Measurements from ENCODE around the gene ISOC2. TPM values are rescaled to one million over a fixed set of nuclear protein-coding genes. Genes with fewer than 3 reads are reported as not detected.
A peak's percentile ranks its signal among the peaks of the same experiment; 100 is the strongest.

The ISOC2 gene
- total RNA-seq, 1 donor from 2014 or later: 39.8 TPM

DNA sequence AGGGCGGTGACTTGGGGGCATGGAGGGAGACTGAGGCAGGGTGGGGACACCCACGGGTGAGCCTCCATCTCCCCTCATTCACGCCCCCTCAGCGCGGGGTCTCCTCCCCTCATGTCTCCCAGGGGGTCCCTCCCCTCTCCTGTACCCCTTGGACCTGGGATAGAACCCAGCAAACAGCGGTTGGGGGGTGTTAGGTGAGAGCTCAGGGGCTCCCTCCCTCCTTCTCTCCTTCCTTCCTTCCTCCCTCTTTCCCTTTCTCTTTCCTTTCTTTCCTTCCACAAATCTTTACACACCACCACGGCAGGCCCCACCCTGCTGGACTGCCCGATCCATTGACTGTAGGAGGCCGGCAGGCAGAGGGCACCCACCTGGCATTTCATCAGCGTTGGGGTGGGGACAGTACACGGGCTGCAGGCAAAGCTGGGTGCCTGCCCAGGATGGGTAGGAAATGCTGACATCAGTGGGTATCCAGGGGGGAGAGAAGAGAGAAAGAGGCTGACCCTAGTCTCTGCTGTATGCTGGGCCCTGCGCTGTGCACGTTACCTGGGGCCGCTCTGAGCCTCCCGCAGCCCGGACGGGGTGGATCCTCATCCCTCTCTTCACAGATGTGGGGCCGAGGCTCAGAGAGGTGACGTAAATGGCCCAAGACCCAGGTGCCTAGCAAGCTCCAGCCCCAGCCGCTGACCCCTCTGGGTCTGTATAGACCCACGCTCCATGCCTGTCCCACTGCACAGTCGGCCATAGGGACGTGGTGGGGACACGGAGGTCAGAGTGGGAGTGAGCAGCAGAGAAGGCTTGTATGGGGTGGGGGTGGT, 30.3 kb upstream of the ISOC2 start:
- no peaks in the 10 kb centered on the region for H3K9me3 Mint-ChIP-seq (ENCODE audit: low read depth)
- H3K4me3 Mint-ChIP-seq (ENCODE audit: unreplicated experiment): no peak overlapping the region
- peaks cover 25% of the 10 kb centered on the region for H3K4me1 Mint-ChIP-seq (ENCODE audit: low read depth)

DNA sequence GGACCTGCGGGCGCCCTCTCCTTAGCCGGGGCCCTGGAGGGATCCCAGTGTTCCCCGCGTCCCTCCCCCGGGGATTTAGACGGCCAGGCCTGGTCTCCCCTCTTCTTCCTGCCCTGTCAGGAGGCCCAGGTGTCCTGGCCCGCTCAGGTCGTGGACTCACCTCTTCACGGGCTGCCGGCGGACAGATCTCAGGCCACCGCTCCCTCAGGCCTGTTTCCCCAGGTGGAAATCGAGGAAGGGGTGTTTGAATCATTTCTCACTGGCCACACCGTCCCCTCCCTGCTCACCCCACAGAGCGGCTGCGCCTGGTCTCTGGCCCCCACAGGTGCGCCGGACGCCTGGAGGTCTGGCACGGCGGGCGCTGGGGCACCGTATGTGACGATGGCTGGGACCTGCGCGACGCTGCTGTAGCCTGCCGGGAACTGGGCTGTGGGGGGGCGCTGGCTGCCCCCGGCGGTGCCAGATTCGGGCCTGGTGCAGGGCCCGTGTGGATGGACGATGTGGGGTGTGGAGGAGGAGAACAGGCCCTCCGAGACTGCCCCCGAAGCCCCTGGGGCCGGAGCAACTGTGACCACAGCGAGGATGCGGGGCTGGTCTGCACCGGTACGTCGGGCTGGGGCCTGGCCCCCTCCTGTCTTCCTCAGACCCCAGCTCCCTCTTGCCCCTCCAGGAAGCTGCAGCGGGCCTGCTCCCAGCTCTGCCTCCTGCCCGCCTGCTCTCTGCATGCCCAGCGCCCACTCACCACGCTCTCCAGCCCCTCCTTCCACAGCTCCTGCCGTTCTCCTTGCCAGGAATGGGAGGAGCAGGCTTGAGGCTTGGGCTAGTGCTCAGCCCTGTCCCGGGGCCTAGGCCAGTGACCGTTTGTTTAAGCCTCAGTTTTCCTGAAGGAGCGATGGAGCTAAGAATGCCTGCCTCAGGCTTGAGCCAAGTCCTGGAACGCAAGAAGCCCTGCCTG, 29.3 kb upstream of the ISOC2 start:
- H3K4me1 Mint-ChIP-seq (ENCODE audit: low read depth): peaks cover 32% of the 10 kb centered on the region
- H3K36me3 Mint-ChIP-seq (ENCODE audit: low read depth): peaks cover 1% of the 10 kb centered on the region
- H3K9me3 Mint-ChIP-seq (ENCODE audit: low read depth): no peaks in the 10 kb centered on the region
- no peak for TF ChIP-seq CTCF (IDR thresholded peaks at IDR 0.05)
- H3K4me3 Mint-ChIP-seq (ENCODE audit: unreplicated experiment): no peak overlapping the region
- DNase-seq (ENCODE audit: low spot score): no peak
- H3K27me3 Mint-ChIP-seq (ENCODE audit: low read depth): no peaks in the 10 kb centered on the region
- no peak overlapping the region for H3K27ac Mint-ChIP-seq (ENCODE audit: unreplicated experiment)

More for the DNA sequence above, 30.3 kb upstream of the ISOC2 start:
- DNase-seq (ENCODE audit: low spot score): no peak
- no peak for TF ChIP-seq CTCF (IDR thresholded peaks at IDR 0.05)
- peak overlapping the region; percentile 54 for H3K27ac Mint-ChIP-seq (ENCODE audit: unreplicated experiment)
- H3K36me3 Mint-ChIP-seq (ENCODE audit: low read depth): peaks cover 1% of the 10 kb centered on the region
- no peaks in the 10 kb centered on the region for H3K27me3 Mint-ChIP-seq (ENCODE audit: low read depth)

- Mint-ChIP-seq H3K36me3 (ENCODE audit: low read depth) (peaks cover 1% of the 10 kb centered on the region), H3K4me3 (ENCODE audit: unreplicated experiment) (no peak overlapping the region), H3K27me3 (ENCODE audit: low read depth) (no peaks in the 10 kb centered on the region), H3K9me3 (ENCODE audit: low read depth) (no peaks in the 10 kb centered on the region), H3K4me1 (ENCODE audit: low read depth) (peaks cover 38% of the 10 kb centered on the region), H3K27ac (ENCODE audit: unreplicated experiment) (no peak overlapping the region)
- TF ChIP-seq CTCF (IDR thresholded peaks at IDR 0.05): no peak
- DNase-seq (ENCODE audit: low spot score): no peak
These were observed 28.5 kb upstream of the ISOC2 start for GRCh38 chr19:55489711-55490477.

- Mint-ChIP-seq H3K9me3 (ENCODE audit: low read depth) (no peaks in the 10 kb centered on the region), H3K27ac (ENCODE audit: unreplicated experiment) (no peak overlapping the region), H3K4me1 (ENCODE audit: low read depth) (peaks cover 36% of the 10 kb centered on the region), H3K36me3 (ENCODE audit: low read depth) (peaks cover 1% of the 10 kb centered on the region), H3K4me3 (ENCODE audit: unreplicated experiment) (no peak overlapping the region), H3K27me3 (ENCODE audit: low read depth) (no peaks in the 10 kb centered on the region)
- DNase-seq (ENCODE audit: low spot score): no peak
- no peak for TF ChIP-seq CTCF (IDR thresholded peaks at IDR 0.05)
These were observed 27.7 kb upstream of the ISOC2 start for GRCh38 chr19:55488986-55489710.
